GM21447 (cell line): ENCODE data around the gene RPS6KA2.
A peak's percentile ranks its signal among the peaks of the same experiment; 100 is the strongest.

Source experiments
- ATAC-seq: cut with Tn5 transposase; IDR thresholded peaks from one replicate; pipeline ENCODE4 v1.9.1; 2021; ENCODE audit not compliant: unreplicated experiment

The RPS6KA2 gene

GRCh38 chr6:166436195-166437139, 190.6 kb downstream of the RPS6KA2 start:
- no peak for ATAC-seq

- no peak for ATAC-seq
These were observed 191.5 kb downstream of the RPS6KA2 start for GRCh38 chr6:166435574-166435973.

GRCh38 chr6:166434336-166434735, 192.7 kb downstream of the RPS6KA2 start:
- ATAC-seq, result no peak

GRCh38 chr6:166433096-166433495, 194.0 kb downstream of the RPS6KA2 start:
- no peak for ATAC-seq

DNA sequence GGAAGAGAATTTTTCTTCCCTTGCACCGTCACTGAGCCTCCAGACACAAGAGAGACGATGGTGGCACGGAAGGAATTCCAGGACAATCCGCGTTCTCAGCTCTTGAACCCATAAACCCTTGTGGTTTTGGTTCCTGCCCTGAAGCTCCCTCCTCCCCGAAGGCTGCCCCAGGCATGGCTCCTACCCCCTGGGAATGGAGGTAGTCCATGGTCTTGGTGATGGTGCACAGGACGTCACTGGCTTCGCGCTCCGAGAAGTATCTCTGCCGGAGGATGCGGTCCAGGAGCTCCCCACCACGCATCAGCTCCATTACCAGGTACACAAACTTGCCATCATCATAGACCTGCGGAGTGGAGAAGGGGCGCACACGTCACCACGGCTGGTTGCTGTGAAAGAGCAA, 196.8 kb downstream of the RPS6KA2 start:
- ATAC-seq, result no peak

GRCh38 chr6:166424431-166424830, 202.6 kb downstream of the RPS6KA2 start:
- no peak for ATAC-seq

- ATAC-seq, result no peak
These were observed 203.3 kb downstream of the RPS6KA2 start for GRCh38 chr6:166423781-166424180.

DNA sequence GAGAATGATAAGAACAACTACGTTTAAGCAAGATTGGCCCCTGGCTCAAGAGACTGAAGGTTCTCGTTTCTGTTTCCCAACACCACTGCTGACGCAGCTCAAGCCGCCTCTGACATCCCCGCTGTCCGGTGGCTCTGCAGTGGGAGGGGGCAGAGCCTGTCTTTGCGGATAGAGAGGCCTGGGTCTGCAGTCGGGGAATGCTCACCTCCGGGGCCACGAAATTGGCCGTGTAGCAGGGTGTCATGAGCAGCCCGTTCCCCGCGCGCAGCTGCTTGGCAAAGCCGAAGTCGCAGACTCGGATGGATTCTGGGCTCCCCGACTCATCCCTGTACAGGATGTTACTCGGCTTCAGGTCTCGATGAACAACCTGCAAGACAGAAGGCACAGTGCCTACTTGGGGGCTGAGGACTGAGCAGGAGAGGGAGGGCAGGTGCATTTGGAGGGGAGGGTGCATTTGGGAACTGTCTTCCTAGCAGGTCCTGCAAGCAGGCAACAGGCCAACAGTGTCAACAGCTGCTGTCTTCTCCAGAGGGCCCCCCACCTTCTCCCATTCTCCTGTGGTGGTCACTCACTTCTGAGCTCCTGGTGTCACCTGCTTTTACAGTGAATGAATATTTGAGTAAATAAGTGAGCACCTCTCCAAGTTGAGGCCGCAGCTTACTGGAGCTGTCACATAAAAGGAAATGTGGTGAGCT, 203.9 kb downstream of the RPS6KA2 start:
- ATAC-seq, result no peak

GRCh38 chr6:166422201-166422940, 204.7 kb downstream of the RPS6KA2 start:
- no peak for ATAC-seq

DNA sequence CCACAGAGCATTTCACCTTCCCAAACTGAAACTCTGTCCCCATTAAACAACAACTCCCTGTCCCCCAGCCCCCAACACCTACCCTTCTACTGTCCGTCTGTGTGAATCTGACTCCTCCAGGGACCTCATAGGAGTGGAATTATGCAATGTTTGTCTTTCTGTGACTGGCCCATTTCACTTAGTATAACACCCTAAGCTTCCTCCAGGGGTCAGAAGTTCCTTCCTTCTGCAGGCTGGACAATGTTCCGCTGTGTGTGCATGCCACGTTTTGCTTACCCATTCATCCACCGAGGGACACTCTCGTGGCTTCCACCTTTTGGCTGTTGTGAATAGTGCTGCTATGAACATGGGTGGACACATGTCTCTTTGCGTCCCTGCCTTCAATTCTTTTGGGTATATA, 206.7 kb downstream of the RPS6KA2 start:
- no peak for ATAC-seq

- peak; percentile 4 for ATAC-seq
These were observed 207.3 kb downstream of the RPS6KA2 start for GRCh38 chr6:166419717-166420116.

GRCh38 chr6:166419286-166419685, 207.8 kb downstream of the RPS6KA2 start:
- ATAC-seq, result peak; percentile 95

DNA sequence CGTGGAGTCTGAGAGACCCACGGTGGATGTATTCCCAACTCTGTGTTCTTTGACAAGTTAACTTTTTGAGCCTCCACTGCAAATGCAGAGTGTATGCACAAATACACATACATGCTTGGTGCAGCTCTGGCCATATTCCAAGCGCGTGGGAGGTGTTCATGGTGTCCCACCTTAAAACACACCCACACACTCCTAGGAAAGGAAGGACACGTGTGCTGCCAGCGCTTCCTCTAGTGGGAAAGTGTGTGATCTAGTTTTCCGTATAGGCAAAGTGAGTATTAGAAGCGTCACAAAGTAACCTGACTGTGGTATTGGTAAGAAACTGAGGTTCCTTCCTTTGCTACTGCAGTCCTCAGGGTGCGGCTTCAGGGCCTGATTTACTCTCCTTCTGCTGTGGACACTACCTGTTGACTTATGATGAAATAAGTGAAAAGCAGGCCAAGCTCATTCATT, 208.3 kb downstream of the RPS6KA2 start:
- no peak for ATAC-seq

- ATAC-seq, result peak; percentile 41
These were observed 209.8 kb downstream of the RPS6KA2 start for GRCh38 chr6:166417285-166417691.

GRCh38 chr6:166415833-166416347, 211.2 kb downstream of the RPS6KA2 start:
- no peak for ATAC-seq

GRCh38 chr6:166415306-166415705, 211.7 kb downstream of the RPS6KA2 start:
- ATAC-seq, result no peak

- no peak for ATAC-seq
These were observed 213.5 kb downstream of the RPS6KA2 start for GRCh38 chr6:166413491-166413951.

DNA sequence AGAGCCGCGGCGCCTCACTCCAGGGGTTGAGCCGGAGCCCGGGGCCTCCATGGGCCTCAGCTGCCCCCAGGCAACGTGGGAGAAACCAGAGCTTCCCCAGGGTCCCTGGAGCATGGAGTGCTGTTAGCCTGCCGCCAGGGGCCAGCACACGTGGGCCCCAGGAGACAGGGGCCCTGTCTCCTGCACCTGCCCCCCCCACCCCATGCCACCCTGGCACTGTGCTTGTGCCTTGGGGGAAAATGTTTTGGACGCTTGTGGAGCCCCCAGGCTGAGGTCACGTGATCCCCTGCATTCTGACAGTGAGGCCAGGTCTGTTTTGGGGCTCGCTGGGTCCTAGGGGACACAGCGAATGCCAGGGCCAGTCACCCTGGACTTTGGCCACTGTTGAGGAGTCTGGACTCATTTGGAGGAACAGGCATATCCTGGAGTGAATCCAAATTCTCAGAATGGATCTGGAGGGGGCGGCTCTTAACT, 214.1 kb downstream of the RPS6KA2 start:
- no peak for ATAC-seq

GRCh38 chr6:166412156-166412910, 214.7 kb downstream of the RPS6KA2 start:
- ATAC-seq, result no peak

DNA sequence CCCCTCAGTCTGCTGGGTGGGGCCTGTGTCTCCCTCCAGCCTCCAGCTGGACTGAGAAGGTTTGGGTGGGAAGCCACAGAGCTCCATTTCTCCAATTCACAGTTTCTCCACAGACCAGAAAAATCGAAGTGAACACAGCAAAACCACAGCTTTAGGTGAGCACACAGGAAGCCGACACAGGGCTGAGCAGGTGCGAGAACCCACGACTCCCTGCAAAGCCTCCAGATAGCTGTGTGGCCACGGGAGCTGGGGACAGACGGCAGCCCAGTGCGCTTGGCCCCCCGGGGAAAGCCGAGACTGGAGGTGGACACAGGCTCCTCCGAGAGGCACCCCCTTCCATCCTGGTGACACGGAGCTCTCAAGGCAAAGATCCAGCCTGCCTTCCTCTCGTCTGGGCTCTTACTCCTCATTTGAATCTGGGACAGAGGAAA, 215.3 kb downstream of the RPS6KA2 start:
- no peak for ATAC-seq
